ENCODE results near the gene SLC66A2.

SLC66A2 gene

GRCh38 chr18:79903071-79903635, 48.3 kb downstream of the SLC66A2 start:
- DNase-seq (ENCODE audit: low read depth): no peak

GRCh38 chr18:79902640-79903039, 48.8 kb downstream of the SLC66A2 start:
- DNase-seq (ENCODE audit: low read depth): no peak

- no peak for DNase-seq (ENCODE audit: low read depth)
Observed at GRCh38 chr18:79902075-79902474, 49.4 kb downstream of the SLC66A2 start.

- DNase-seq (ENCODE audit: low read depth): no peak
Observed at GRCh38 chr18:79901665-79902064, 49.8 kb downstream of the SLC66A2 start.

- DNase-seq (ENCODE audit: low read depth): no peak
Observed at GRCh38 chr18:79900610-79901570, 50.6 kb downstream of the SLC66A2 start.

GRCh38 chr18:79899609-79900445, 51.6 kb downstream of the SLC66A2 start:
- DNase-seq (ENCODE audit: low read depth): no peak

GRCh38 chr18:79898952-79899608, 52.4 kb downstream of the SLC66A2 start:
- no peak for DNase-seq (ENCODE audit: low read depth)

- no peak for DNase-seq (ENCODE audit: low read depth)
Observed at GRCh38 chr18:79897940-79898625, 53.4 kb downstream of the SLC66A2 start.

- no peak for DNase-seq (ENCODE audit: low read depth)
Observed at GRCh38 chr18:79896738-79897137, 54.7 kb downstream of the SLC66A2 start.

- no peak for DNase-seq (ENCODE audit: low read depth)
Observed at GRCh38 chr18:79890674-79891073, 60.8 kb downstream of the SLC66A2 start.

- no peak for DNase-seq (ENCODE audit: low read depth)
Observed at GRCh38 chr18:79889569-79889968, 61.9 kb downstream of the SLC66A2 start.

GRCh38 chr18:79888016-79888415, 63.4 kb downstream of the SLC66A2 start:
- DNase-seq (ENCODE audit: low read depth): no peak

- DNase-seq (ENCODE audit: low read depth): no peak
Observed at GRCh38 chr18:79887181-79888000, 64.1 kb downstream of the SLC66A2 start.

- DNase-seq (ENCODE audit: low read depth): no peak
Observed at GRCh38 chr18:79884963-79885728, 66.3 kb downstream of the SLC66A2 start.

- no peak for DNase-seq (ENCODE audit: low read depth)
Observed at GRCh38 chr18:79884294-79884962, 67.0 kb downstream of the SLC66A2 start.

- no peak for DNase-seq (ENCODE audit: low read depth)
Observed at GRCh38 chr18:79883461-79884293, 67.8 kb downstream of the SLC66A2 start.

GRCh38 chr18:79882522-79883241, 68.8 kb downstream of the SLC66A2 start:
- DNase-seq (ENCODE audit: low read depth): no peak

- no peak for DNase-seq (ENCODE audit: low read depth)
Observed at GRCh38 chr18:79881695-79882094, 69.8 kb downstream of the SLC66A2 start.
